A549 treated with CpdA at 1 μM for 4 hours (cell line): ENCODE data around the gene TAF1A. TPM values are rescaled to one million over a fixed set of nuclear protein-coding genes. Genes with fewer than 3 reads are reported as not detected.

ENCODE experiments used
- total RNA-seq: library from RNA; stranded (reverse); fragments of 200-300 nt; extraction: Qiagen RNA extraction; gene quantifications from 5 replicates; pipeline ENCODE4 v1.2.3, GENCODE V29; 2022; ENCODE audit warnings: low read depth

The TAF1A gene
- total RNA-seq: 10.6 to 16.3 TPM (median 11.6 TPM) in 5 replicates

GRCh38 chr1:222589462-222590302 lies at the start of gene TAF1A:
TSS of gene TAF1A (minus strand) at chr1:222589933.

GRCh38 chr1:222618001-222618879 lies 28.5 kb upstream of the TAF1A start, which contains the start of gene MIA3:
TSS of gene MIA3 (plus strand) at chr1:222618097. CDS start at chr1:222618111, 14 bp downstream.

GRCh38 chr1:222547944-222548671 lies 41.6 kb downstream of the TAF1A start, which contains the start of gene HHIPL2:
TSS of gene HHIPL2 (minus strand) at chr1:222548104. CDS start at chr1:222548044, 60 bp downstream.

Other genes starting within 250 kb of the TAF1A start
- 8.9 to 10.4 TPM (median 10.0 TPM) in 5 replicates for gene HHIPL2, start 41.8 kb downstream of the TAF1A start, total RNA-seq
- gene MIA3, start 28.2 kb upstream of the TAF1A start, total RNA-seq: 22.4 to 28.4 TPM (median 24.0 TPM) in 5 replicates
- gene AIDA, start 122.6 kb upstream of the TAF1A start, total RNA-seq: 59.2 to 67.8 TPM (median 64.9 TPM) in 5 replicates
- gene BROX, start 122.6 kb upstream of the TAF1A start, total RNA-seq: 19.4 to 22.7 TPM (median 20.7 TPM) in 5 replicates
- not detected in 5 replicates for gene FAM177B, start 147.3 kb upstream of the TAF1A start, total RNA-seq
- 1.7 to 2.2 TPM (median 1.8 TPM) in 5 replicates for gene DISP1, start 225.1 kb upstream of the TAF1A start, total RNA-seq